Upper lobe of right lung (tissue), 1 donor: Measurements from ENCODE around the gene MYO18B. TPM values are rescaled to one million over a fixed set of nuclear protein-coding genes. Genes with fewer than 3 reads are reported as not detected.
"Not testable (repeated sequence)": the region's sequence is repeated elsewhere in the genome, so short reads cannot be mapped to it uniquely, and the experiment has no call there.

ENCODE experiments used
- ATAC-seq: fragments of 200-7000 bp; cut with Tn5 transposase; one replicate; pipeline ENCODE4 v1.9.1; 2020; ENCODE audit warnings: mild to moderate bottlenecking, moderate library complexity
- DNase-seq: peaks from one replicate; pipeline ENCODE4 v3.0.0-alpha.2; 2020
- H3K27ac ChIP-seq: fragments of 200-600 bp; one replicate; pipeline ENCODE4 v1.8.0; 2022
- H3K27me3 ChIP-seq: fragments of 200-600 bp; one replicate; pipeline ENCODE4 v1.8.0; 2022; ENCODE audit warnings: mild to moderate bottlenecking
- H3K36me3 ChIP-seq: fragments of 200-600 bp; one replicate; pipeline ENCODE4 v1.8.0; 2022
- H3K4me1 ChIP-seq: fragments of 200-600 bp; one replicate; pipeline ENCODE4 v1.8.0; 2022
- H3K4me3 ChIP-seq: fragments of 200-600 bp; one replicate; pipeline ENCODE4 v1.8.0; 2022; ENCODE audit warnings: mild to moderate bottlenecking
- H3K9me3 ChIP-seq: fragments of 200-600 bp; one replicate; pipeline ENCODE4 v1.8.0; 2022
- intact Hi-C: fragments of 100-400 bp; cut with DNase I; formaldehyde crosslinking; loops from one replicate; pipeline ENCODE4 v1.11.0; 2022
- total RNA-seq: library from RNA; stranded (reverse); fragmentation: NEBNext Ultra II Directional; extraction: Animal tissue kit (Norgen Biotek cat#: 25700); gene quantifications from one replicate; pipeline ENCODE4 v1.2.1, GENCODE V29; 2021
- TF ChIP-seq, protein P1 (sequence below): fragments of 200-600 bp; IDR thresholded peaks from one replicate; pipeline ENCODE4 v1.8.0; 2022; ENCODE audit warnings: antibody characterized with exemption
- donor health status: DM: no; HTN: yes; CAD: no; lungs with severe emphysema.

The MYO18B gene
- total RNA-seq, 1 donor from 2014 or later = 0.14 TPM

DNA sequence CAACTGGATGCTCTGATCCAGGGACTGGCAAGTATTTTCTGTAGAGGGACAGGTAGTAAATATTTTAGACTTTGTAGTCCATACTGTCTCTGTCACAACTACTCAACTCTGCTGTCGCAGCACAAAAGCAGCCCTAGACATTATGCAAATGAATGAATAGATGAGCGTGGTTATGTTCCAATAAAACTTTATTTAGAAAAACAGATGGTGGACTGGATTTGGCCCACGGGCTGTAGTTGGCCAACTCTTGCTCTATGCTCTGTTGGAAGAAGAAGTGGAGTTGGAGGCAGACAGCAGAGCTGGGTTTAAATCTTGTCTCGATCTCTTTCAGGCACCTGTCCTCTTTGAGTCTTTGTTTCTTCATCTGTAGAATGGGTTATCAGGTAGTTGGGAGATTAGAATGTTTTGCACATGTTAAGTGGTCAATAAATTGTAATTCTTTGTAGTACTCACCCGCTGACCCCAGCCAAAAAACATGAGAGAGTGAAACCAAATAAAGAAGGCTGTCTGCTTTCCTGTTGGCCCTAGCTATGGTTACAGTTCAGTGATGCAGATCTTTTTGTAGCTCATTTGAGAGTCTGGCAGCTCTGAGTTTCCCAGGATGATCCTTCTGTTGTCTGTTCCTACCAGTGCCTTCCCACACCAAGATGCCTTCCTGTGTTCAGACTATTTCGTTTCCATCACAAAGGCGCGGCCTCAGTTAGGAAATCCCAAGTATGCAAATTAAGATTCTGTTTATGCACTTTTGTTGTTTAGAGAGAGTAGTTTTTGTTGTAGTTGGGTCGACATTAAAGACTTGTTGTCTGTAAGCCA is 229.2 kb downstream of the MYO18B start:
- peaks cover 6% of the 10 kb centered on the region for H3K27me3 ChIP-seq
- intact Hi-C loops = no loop called here
- no peak overlapping the region for H3K27ac ChIP-seq
- TF ChIP-seq, protein P1, sequence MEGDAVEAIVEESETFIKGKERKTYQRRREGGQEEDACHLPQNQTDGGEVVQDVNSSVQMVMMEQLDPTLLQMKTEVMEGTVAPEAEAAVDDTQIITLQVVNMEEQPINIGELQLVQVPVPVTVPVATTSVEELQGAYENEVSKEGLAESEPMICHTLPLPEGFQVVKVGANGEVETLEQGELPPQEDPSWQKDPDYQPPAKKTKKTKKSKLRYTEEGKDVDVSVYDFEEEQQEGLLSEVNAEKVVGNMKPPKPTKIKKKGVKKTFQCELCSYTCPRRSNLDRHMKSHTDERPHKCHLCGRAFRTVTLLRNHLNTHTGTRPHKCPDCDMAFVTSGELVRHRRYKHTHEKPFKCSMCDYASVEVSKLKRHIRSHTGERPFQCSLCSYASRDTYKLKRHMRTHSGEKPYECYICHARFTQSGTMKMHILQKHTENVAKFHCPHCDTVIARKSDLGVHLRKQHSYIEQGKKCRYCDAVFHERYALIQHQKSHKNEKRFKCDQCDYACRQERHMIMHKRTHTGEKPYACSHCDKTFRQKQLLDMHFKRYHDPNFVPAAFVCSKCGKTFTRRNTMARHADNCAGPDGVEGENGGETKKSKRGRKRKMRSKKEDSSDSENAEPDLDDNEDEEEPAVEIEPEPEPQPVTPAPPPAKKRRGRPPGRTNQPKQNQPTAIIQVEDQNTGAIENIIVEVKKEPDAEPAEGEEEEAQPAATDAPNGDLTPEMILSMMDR = no peak
- H3K36me3 ChIP-seq = no peaks in the 10 kb centered on the region
- H3K4me3 ChIP-seq = no peak overlapping the region
- no peak for ATAC-seq
- no peak for DNase-seq
- H3K4me1 ChIP-seq = no peaks in the 10 kb centered on the region
- no peaks in the 10 kb centered on the region for H3K9me3 ChIP-seq

DNA sequence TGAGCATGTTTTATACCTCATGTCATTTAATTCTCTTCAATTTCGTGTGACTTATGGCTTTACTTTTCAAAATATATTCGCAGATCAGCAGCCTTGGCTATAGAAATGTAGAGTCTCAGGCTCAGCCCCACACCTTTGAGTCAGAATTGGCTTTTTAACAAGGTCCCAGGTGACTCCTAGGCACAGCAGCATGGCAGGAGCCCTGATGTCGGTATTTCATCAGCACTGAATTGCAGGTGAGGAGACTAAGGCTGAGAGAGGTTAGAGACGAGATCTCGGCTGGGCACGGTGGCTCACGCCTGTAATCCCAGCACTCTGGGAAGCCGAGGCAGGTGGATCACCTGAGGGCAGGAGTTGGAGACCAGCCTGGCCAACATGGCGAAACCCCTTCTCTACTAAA is 230.4 kb downstream of the MYO18B start:
- H3K36me3 ChIP-seq = no peaks in the 10 kb centered on the region
- H3K4me1 ChIP-seq = no peaks in the 10 kb centered on the region
- peaks cover 6% of the 10 kb centered on the region for H3K27me3 ChIP-seq
- no peak overlapping the region for H3K27ac ChIP-seq
- TF ChIP-seq, protein P1 = no peak
- intact Hi-C loops = no loop called here
- ATAC-seq = no peak
- DNase-seq = no peak
- H3K4me3 ChIP-seq = no peak overlapping the region
- H3K9me3 ChIP-seq = no peaks in the 10 kb centered on the region

DNA sequence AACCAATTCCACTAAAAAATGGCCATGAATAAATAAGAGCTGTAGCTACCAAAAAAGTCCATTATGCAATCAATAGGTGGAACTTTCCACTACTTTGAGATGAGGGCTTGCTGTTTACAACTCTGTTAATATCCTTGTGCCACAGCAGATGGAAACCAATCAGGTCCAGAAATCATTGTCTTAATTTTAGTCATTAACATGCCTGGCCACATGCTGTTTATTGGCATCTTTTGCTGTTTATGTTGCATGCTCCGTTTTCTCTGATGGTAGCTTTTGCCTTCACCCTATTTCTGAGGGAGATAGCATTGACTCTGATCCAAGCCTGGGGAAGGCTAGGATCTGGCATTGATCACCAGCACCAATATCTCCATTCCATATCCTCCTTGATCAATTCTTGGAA is 234.4 kb downstream of the MYO18B start:
- Histone ChIP-seq H3K27me3 (no peaks in the 10 kb centered on the region), H3K9me3 (no peaks in the 10 kb centered on the region), H3K36me3 (no peaks in the 10 kb centered on the region), H3K4me1 (no peaks in the 10 kb centered on the region), H3K27ac (no peak overlapping the region), H3K4me3 (no peak overlapping the region)
- no peak for ATAC-seq
- DNase-seq = no peak
- TF ChIP-seq, protein P1 = no peak
- intact Hi-C loops = no loop called here

DNA sequence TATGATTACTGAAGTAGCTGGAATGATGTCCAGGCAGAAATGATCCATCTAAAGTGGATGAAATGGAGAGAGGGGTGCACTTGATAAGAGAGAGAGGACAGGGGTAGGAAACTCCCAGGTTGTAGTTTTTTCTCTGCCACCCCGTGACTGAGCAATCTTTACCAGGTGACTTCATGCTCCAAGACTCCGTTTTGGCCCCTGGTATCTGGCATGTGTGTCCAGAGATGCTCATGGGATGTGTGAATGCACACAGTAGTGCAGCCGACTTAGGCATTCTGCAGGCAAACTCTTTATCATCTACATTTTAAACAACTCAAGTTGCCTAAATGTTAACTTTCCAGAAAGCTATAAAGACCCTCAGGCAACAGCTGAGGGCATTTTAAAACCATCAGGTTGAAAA is 238.0 kb downstream of the MYO18B start:
- no peak overlapping the region for H3K27ac ChIP-seq
- intact Hi-C loops = no loop called here
- ATAC-seq (no peak), DNase-seq (no peak)
- no peak overlapping the region for H3K4me3 ChIP-seq
- H3K9me3 ChIP-seq = no peaks in the 10 kb centered on the region
- TF ChIP-seq, protein P1 = no peak
- H3K27me3 ChIP-seq = no peaks in the 10 kb centered on the region
- H3K4me1 ChIP-seq = no peaks in the 10 kb centered on the region
- H3K36me3 ChIP-seq = no peaks in the 10 kb centered on the region

DNA sequence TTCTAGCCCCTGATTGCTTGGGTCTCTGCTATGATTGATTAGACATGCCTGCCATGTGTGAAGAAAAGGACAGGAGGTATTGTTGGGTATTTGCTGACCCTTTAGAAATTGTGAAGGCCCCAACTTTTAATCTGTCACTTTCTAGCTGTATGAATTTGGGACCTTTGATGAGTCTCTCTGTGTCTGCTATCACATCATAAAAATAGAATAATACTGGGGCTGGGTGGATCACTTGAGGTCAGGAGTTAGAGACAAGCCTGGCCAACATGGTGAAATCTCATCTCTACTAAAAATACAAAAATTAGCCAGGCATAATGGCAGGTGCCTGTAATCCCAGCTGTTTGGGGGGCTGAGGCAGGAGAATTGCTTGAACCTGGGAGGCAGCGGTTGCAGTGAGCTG is 242.9 kb downstream of the MYO18B start:
- H3K4me3 ChIP-seq, DNase-seq, H3K36me3 ChIP-seq, intact Hi-C loops, H3K4me1 ChIP-seq, ATAC-seq, H3K27me3 ChIP-seq, H3K27ac ChIP-seq, H3K9me3 ChIP-seq: not testable (repeated sequence)

DNA sequence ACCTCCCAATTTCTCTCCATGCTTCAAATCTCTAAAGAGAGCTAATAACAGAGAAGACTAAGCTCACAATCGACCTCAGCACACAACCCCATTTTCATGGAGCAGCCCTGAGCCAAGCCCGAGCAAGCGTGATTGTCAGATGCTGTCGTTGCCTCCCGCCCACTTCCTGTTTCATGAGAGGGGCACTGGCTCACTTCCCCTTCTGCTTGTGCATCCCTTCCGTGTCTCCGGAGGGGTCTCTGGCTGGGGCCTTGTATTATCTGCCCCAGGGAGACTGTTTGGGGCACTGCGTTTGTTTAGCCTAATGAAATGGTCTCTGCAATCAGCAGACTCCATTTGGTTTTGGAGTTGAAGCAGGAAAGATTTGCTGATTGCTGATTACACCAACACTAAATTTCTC is 246.0 kb downstream of the MYO18B start:
- no peak for DNase-seq
- no peak for ATAC-seq
- no peaks in the 10 kb centered on the region for H3K36me3 ChIP-seq
- intact Hi-C loops = no loop called here
- H3K4me3 ChIP-seq = no peak overlapping the region
- peaks cover 8% of the 10 kb centered on the region for H3K27me3 ChIP-seq
- no peak overlapping the region for H3K27ac ChIP-seq
- TF ChIP-seq, protein P1 = no peak
- no peaks in the 10 kb centered on the region for H3K4me1 ChIP-seq
- no peaks in the 10 kb centered on the region for H3K9me3 ChIP-seq
